Activated naive CD8-positive, alpha-beta T cell treated with anti-CD3 and anti-CD28 coated beads for 36 hours (primary cell): Measurements from ENCODE around the gene HAPSTR1. TPM values are rescaled to one million over a fixed set of nuclear protein-coding genes. Genes with fewer than 3 reads are reported as not detected.

ENCODE experiments used
- DNase-seq: peaks from one replicate; pipeline ENCODE4 v3.0.0; 2021
- H3K27ac Mint-ChIP-seq: one replicate; pipeline ENCODE4 v1.8.0; 2022; ENCODE audit warnings: mild to moderate bottlenecking, moderate library complexity, mixed read lengths
- H3K27me3 Mint-ChIP-seq: one replicate; pipeline ENCODE4 v1.8.0; 2022; ENCODE audit warnings: mild to moderate bottlenecking, mixed read lengths
- H3K36me3 Mint-ChIP-seq: one replicate; pipeline ENCODE4 v1.8.0; 2021; ENCODE audit warnings: mild to moderate bottlenecking, mixed read lengths
- H3K4me1 Mint-ChIP-seq: one replicate; pipeline ENCODE4 v1.8.0; 2021; ENCODE audit warnings: mixed read lengths
- H3K4me3 Mint-ChIP-seq: one replicate; pipeline ENCODE4 v1.8.0; 2022; ENCODE audit warnings: mild to moderate bottlenecking, moderate library complexity, mixed read lengths
- H3K9me3 Mint-ChIP-seq: one replicate; pipeline ENCODE4 v1.8.0; 2022; ENCODE audit warnings: mixed read lengths
- total RNA-seq, 2 experiments: library from RNA; stranded (reverse); gene quantifications; one replicate each; pipeline ENCODE4 v1.2.3, GENCODE V29; 2021

The HAPSTR1 gene
- total RNA-seq, 2 experiments from 2014 or later: 64.5 to 65.5 TPM

- Mint-ChIP-seq H3K27ac (no peak overlapping the region), H3K36me3 (peaks cover 1% of the 10 kb centered on the region), H3K4me3 (no peak overlapping the region), H3K27me3 (peaks cover 6% of the 10 kb centered on the region), H3K4me1 (peaks cover 16% of the 10 kb centered on the region), H3K9me3 (no peaks in the 10 kb centered on the region)
- DNase-seq: no peak
Observed at GRCh38 chr16:9138021-9138680, 46.7 kb downstream of the HAPSTR1 start.

GRCh38 chr16:9138731-9139501 is 47.5 kb downstream of the HAPSTR1 start:
- H3K9me3 Mint-ChIP-seq: no peaks in the 10 kb centered on the region
- no peak overlapping the region for H3K27ac Mint-ChIP-seq
- H3K36me3 Mint-ChIP-seq: peaks cover 1% of the 10 kb centered on the region
- peaks cover 6% of the 10 kb centered on the region for H3K27me3 Mint-ChIP-seq
- no peak overlapping the region for H3K4me3 Mint-ChIP-seq
- DNase-seq: peak; percentile 76
- H3K4me1 Mint-ChIP-seq: peaks cover 16% of the 10 kb centered on the region

GRCh38 chr16:9139965-9140364 is 48.5 kb downstream of the HAPSTR1 start:
- Mint-ChIP-seq H3K27me3 (peaks cover 6% of the 10 kb centered on the region), H3K9me3 (no peaks in the 10 kb centered on the region), H3K36me3 (no peaks in the 10 kb centered on the region), H3K4me3 (no peak overlapping the region), H3K4me1 (peaks cover 12% of the 10 kb centered on the region), H3K27ac (no peak overlapping the region)
- no peak for DNase-seq

Other genes with a start within 250 kb of the HAPSTR1 start
- gene CARHSP1, start 222.6 kb upstream of the HAPSTR1 start, total RNA-seq: 10 to 100 TPM; 65.2 to 66.4 TPM
- gene LITAFD, start 209.3 kb upstream of the HAPSTR1 start, total RNA-seq: not detected
- gene USP7, start 127.7 kb upstream of the HAPSTR1 start, total RNA-seq: 100 to 1,000 TPM; 167 to 175 TPM